Ishikawa (cell line): ENCODE measurements around the gene ZP3.

Experiments used
- CEBPB ChIP-seq: IDR thresholded peaks from 2 replicates; pipeline ENCODE4 v1.6.1; 2012
- EP300 ChIP-seq: IDR thresholded peaks from 2 replicates; pipeline ENCODE4 v1.6.1; 2012; ENCODE audit warnings: borderline replicate concordance
- TAF1 ChIP-seq: IDR thresholded peaks from 2 replicates; pipeline ENCODE4 v1.6.1; 2012; ENCODE audit warnings: low read depth, mild to moderate bottlenecking
- TEAD4 ChIP-seq: IDR thresholded peaks from 2 replicates; pipeline ENCODE4 v1.6.1; 2012
- ZBTB7A ChIP-seq: IDR thresholded peaks from 2 replicates; pipeline ENCODE4 v1.6.1; 2012; ENCODE audit warnings: low read depth
- TF ChIP-seq, protein P1 (sequence below): IDR thresholded peaks from 2 replicates; pipeline ENCODE4 v1.6.1; 2012

GRCh38 chr7:76377186-76377918 lies 47.4 kb upstream of the ZP3 start:
- TF ChIP-seq EP300: no peak
- TF ChIP-seq CEBPB: no peak
- TF ChIP-seq TAF1: no peak
- TF ChIP-seq ZBTB7A: no peak
- TF ChIP-seq TEAD4: no peak
- TF ChIP-seq, protein P1, sequence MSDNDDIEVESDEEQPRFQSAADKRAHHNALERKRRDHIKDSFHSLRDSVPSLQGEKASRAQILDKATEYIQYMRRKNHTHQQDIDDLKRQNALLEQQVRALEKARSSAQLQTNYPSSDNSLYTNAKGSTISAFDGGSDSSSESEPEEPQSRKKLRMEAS: no peak
